BE2C (cell line): ENCODE data around the gene SLC22A14.

Experiments
- DNase-seq: peaks from one replicate; pipeline ENCODE4 v3.0.0-alpha.2; 2020
- H3K27me3 ChIP-seq: fragments of 250-450 bp; sonication (Bioruptor Pico); 2 replicates; pipeline ENCODE4 v1.5.1; 2020; ENCODE audit warnings: mild to moderate bottlenecking
- H3K36me3 ChIP-seq: fragments of 250-450 bp; sonication (Bioruptor Pico); 2 replicates; pipeline ENCODE4 v1.5.1; 2020; ENCODE audit warnings: mild to moderate bottlenecking
- H3K4me1 ChIP-seq: fragments of 250-450 bp; sonication (Bioruptor Pico); 2 replicates; pipeline ENCODE4 v1.5.1; 2020
- H3K4me3 ChIP-seq: 2 replicates; pipeline ENCODE4 v1.5.1; 2011; ENCODE audit warnings: low read depth, low read length
- H3K9me3 ChIP-seq: fragments of 250-450 bp; sonication (Bioruptor Pico); 2 replicates; pipeline ENCODE4 v1.5.1; 2020
- CTCF ChIP-seq: IDR thresholded peaks from 2 replicates; pipeline ENCODE4 v1.5.1; 2012; ENCODE audit warnings: mild to moderate bottlenecking, low read depth, low read length

SLC22A14 gene

DNA sequence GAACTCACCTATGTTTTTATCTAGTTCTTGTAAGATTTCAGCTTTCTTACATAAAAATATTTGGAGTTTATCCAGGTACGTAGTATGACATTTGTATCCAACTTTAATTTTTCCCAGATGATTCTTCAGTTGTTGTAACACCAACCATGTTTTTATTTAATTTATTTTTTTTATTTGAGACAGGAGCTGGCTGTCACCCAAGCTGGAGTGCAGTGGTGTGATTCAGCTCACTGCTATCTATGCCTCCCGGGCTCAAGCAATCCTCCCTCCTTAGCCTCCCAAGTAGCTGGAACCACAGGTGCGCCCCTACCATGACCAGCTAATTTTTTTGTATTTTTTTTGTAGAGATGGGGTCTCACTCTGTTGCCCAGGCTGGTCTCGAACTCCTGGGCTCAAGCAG is 71.1 kb downstream of the SLC22A14 start:
- Histone ChIP-seq H3K4me3 (no peak overlapping the region), H3K27me3 (no peaks in the 10 kb centered on the region), H3K4me1 (no peaks in the 10 kb centered on the region), H3K9me3 (no peaks in the 10 kb centered on the region), H3K36me3 (no peaks in the 10 kb centered on the region)
- TF ChIP-seq CTCF = no peak
- DNase-seq = no peak

- Histone ChIP-seq H3K4me1 (no peaks in the 10 kb centered on the region), H3K4me3 (no peak overlapping the region), H3K27me3 (no peaks in the 10 kb centered on the region), H3K36me3 (no peaks in the 10 kb centered on the region), H3K9me3 (no peaks in the 10 kb centered on the region)
- no peak for DNase-seq
- TF ChIP-seq CTCF = no peak
These were observed 72.7 kb downstream of the SLC22A14 start for GRCh38 chr3:38354588-38355330.

DNA sequence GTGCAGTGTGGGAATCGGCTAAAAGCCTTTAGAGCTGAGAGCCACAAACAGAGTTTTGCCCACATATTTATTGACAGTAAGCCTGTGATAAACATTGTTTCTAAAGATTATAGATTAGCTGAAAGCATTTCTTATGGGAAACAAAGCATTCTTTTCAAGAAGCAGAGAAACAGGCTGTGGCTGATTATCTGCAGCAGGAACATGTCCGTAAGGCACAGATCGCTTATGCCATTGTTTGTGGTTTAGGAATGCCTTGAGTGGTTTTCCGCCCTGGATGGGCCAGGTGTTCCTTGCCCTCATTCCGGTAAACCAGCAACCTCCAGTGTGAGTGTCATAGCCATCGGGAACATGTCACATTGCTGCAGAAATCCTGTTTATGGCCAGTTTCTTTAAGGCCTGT is 76.9 kb downstream of the SLC22A14 start:
- no peak overlapping the region for H3K4me3 ChIP-seq
- no peaks in the 10 kb centered on the region for H3K36me3 ChIP-seq
- no peak for DNase-seq
- no peaks in the 10 kb centered on the region for H3K4me1 ChIP-seq
- H3K27me3 ChIP-seq = no peaks in the 10 kb centered on the region
- TF ChIP-seq CTCF = no peak
- no peaks in the 10 kb centered on the region for H3K9me3 ChIP-seq

- no peak for DNase-seq
- Histone ChIP-seq H3K36me3 (no peaks in the 10 kb centered on the region), H3K27me3 (no peaks in the 10 kb centered on the region), H3K9me3 (no peaks in the 10 kb centered on the region), H3K4me3 (no peak overlapping the region), H3K4me1 (no peaks in the 10 kb centered on the region)
- TF ChIP-seq CTCF = no peak
These were observed 78.3 kb downstream of the SLC22A14 start for GRCh38 chr3:38360345-38360744.

GRCh38 chr3:38361496-38361895 is 79.4 kb downstream of the SLC22A14 start:
- Histone ChIP-seq H3K27me3 (no peaks in the 10 kb centered on the region), H3K9me3 (no peaks in the 10 kb centered on the region), H3K4me1 (no peaks in the 10 kb centered on the region), H3K4me3 (no peak overlapping the region), H3K36me3 (no peaks in the 10 kb centered on the region)
- TF ChIP-seq CTCF = no peak
- DNase-seq = no peak

DNA sequence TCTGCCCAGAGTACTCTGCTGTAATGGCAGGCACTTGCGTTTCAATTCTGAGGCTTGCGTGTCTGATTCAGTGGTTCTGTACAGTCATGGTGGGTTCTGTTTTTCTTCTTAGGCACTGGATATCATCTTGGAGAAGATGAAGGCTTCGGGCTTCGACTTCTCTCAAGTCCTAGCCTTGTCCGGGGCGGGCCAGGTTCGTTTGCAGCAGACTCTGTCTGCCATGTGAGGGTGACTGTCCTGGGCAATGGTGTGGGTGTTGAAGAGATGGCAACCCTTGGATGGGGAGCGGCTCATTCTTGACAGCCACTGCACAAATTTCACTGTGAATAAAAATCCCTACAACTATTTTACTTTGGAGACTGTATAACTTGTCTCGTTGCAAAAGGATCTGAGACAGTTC is 80.7 kb downstream of the SLC22A14 start:
- H3K4me1 ChIP-seq = no peaks in the 10 kb centered on the region
- no peaks in the 10 kb centered on the region for H3K36me3 ChIP-seq
- no peaks in the 10 kb centered on the region for H3K27me3 ChIP-seq
- TF ChIP-seq CTCF = no peak
- H3K9me3 ChIP-seq = no peaks in the 10 kb centered on the region
- no peak for DNase-seq
- H3K4me3 ChIP-seq = no peak overlapping the region
